Prostate gland (tissue), 2 donors: Measurements from ENCODE around the gene PUSL1. TPM values are rescaled to one million over a fixed set of nuclear protein-coding genes. Genes with fewer than 3 reads are reported as not detected.
A peak's percentile ranks its signal among the peaks of the same experiment; 100 is the strongest.

Source experiments
- DNase-seq: peaks from one replicate; pipeline ENCODE4 v3.0.0-alpha.2; 2019; ENCODE audit warnings: low spot score
- H3K27ac ChIP-seq, 2 donors: fragments of 200-600 bp; sonication (generic); 2 replicates each; pipeline ENCODE4 v1.5.1; 2017 to 2019
- H3K27me3 ChIP-seq: fragments of 200-600 bp; sonication (generic); replicated peaks from 2 replicates; pipeline ENCODE4 v1.5.1; 2019; ENCODE audit not compliant: insufficient read depth
- H3K36me3 ChIP-seq, 2 donors: fragments of 200-600 bp; sonication (generic); 1 replicate in 1 of 2; 2 replicates in 1 of 2; pipeline versions ENCODE4 v1.5.1 to v1.8.1; 2017 to 2019
- H3K4me1 ChIP-seq: fragments of 200-600 bp; sonication (generic); replicated peaks from 2 replicates; pipeline ENCODE4 v1.5.1; 2019
- H3K4me3 ChIP-seq, 2 donors: fragments of 200-600 bp; sonication (generic); 2 replicates each; pipeline ENCODE4 v1.5.1; 2017 to 2019
- H3K9me3 ChIP-seq: fragments of 200-600 bp; sonication (generic); 2 replicates; pipeline ENCODE4 v1.5.1; 2017
- CTCF ChIP-seq, 4 experiments: fragments of 200-600 bp in 2 of 4; fragments of 450-650 bp in 2 of 4; sonication (generic) in 2 of 4; IDR thresholded peaks; 1 replicate in 3 of 4; 2 replicates in 1 of 4; pipeline ENCODE4 v1.5.1; 2016 to 2019; ENCODE audit warnings: antibody characterized with exemption in 4 of 4, mild to moderate bottlenecking in 2 of 4, moderate library complexity in 2 of 4
- POLR2A ChIP-seq: fragments of 450-650 bp; IDR thresholded peaks from one replicate; pipeline ENCODE4 v1.6.1; 2016; ENCODE audit warnings: antibody characterized with exemption, mild to moderate bottlenecking
- POLR2AphosphoS5 ChIP-seq: sonication (generic); formaldehyde crosslinking; IDR thresholded peaks from one replicate; pipeline ENCODE4 v1.6.1; 2017; ENCODE audit warnings: antibody characterized with exemption
- WGBS: methylation state at CpG from one replicate; pipeline ENCODE4 v1.1.5; 2018; 5-methylcytosine and 5-hydroxymethylcytosine counted together
- intact Hi-C: fragments of 100-400 bp; cut with DNase I; formaldehyde crosslinking; loops from one replicate; pipeline ENCODE4 v1.14.2; 2022
- total RNA-seq, 2 donors: library from RNA; depleted of rRNA; stranded (reverse); fragments of >200 nt; gene quantifications; one replicate each; pipeline ENCODE4 v1.1.0, GENCODE V29; 2016

The PUSL1 gene
- total RNA-seq, 2 donors from 2014 or later, result 30.6 to 36.9 TPM

GRCh38 chr1:1267488-1268283, 40.7 kb upstream of the PUSL1 start:
- TF ChIP-seq POLR2A, result no peak
- no peak for TF ChIP-seq POLR2AphosphoS5
- no peak for TF ChIP-seq CTCF (IDR thresholded peaks at IDR 0.05)
- H3K4me3 ChIP-seq, result no peak overlapping the region
- H3K9me3 ChIP-seq, result no peaks in the 10 kb centered on the region
- 92% methylated on average over 39 of the region's 39 CpGs for WGBS
- intact Hi-C loops, result no loop called here
- no peak overlapping the region for H3K27ac ChIP-seq
- H3K4me1 ChIP-seq, result peaks cover 21% of the 10 kb centered on the region
- no peaks in the 10 kb centered on the region for H3K27me3 ChIP-seq
- peaks cover 0 to 2% of the 10 kb centered on the region in 2 donors for H3K36me3 ChIP-seq
- no peak for DNase-seq

- intact Hi-C loops, result no loop called here
- TF ChIP-seq POLR2A, result no peak
- no peak for TF ChIP-seq POLR2AphosphoS5
- no peak for TF ChIP-seq CTCF (IDR thresholded peaks at IDR 0.05)
- WGBS, result 95% methylated on average over 13 of the region's 13 CpGs
- Histone ChIP-seq H3K27ac (no peak overlapping the region), H3K36me3 (no peaks in the 10 kb centered on the region), H3K27me3 (no peaks in the 10 kb centered on the region), H3K9me3 (no peaks in the 10 kb centered on the region), H3K4me3 (no peak overlapping the region), H3K4me1 (peaks cover 22% of the 10 kb centered on the region)
- DNase-seq, result no peak
Measured at GRCh38 chr1:1268284-1268682, 40.1 kb upstream of the PUSL1 start.

- peaks cover 22% of the 10 kb centered on the region for H3K4me1 ChIP-seq
- no peaks in the 10 kb centered on the region for H3K36me3 ChIP-seq
- H3K27me3 ChIP-seq, result no peaks in the 10 kb centered on the region
- H3K4me3 ChIP-seq, result no peak overlapping the region
- no peak for DNase-seq
- intact Hi-C loops, result no loop called here
- no peak overlapping the region for H3K27ac ChIP-seq
- no peak for TF ChIP-seq POLR2A
- no peak for TF ChIP-seq CTCF (IDR thresholded peaks at IDR 0.05)
- TF ChIP-seq POLR2AphosphoS5, result no peak
- 70% methylated on average over 7 of the region's 7 CpGs for WGBS
- H3K9me3 ChIP-seq, result no peaks in the 10 kb centered on the region
Measured at GRCh38 chr1:1270813-1271212, 37.6 kb upstream of the PUSL1 start.

GRCh38 chr1:1272341-1273208, 35.8 kb upstream of the PUSL1 start:
- Histone ChIP-seq H3K27ac (peak overlapping the region; percentile 71 to 75), H3K9me3 (no peaks in the 10 kb centered on the region), H3K36me3 (no peaks in the 10 kb centered on the region), H3K4me1 (peaks cover 22% of the 10 kb centered on the region), H3K4me3 (peak overlapping the region; percentile 91 to 99), H3K27me3 (no peaks in the 10 kb centered on the region)
- intact Hi-C loops, result no loop called here
- DNase-seq, result no peak
- no peak for TF ChIP-seq CTCF (IDR thresholded peaks at IDR 0.05)
- no peak for TF ChIP-seq POLR2AphosphoS5
- no peak for TF ChIP-seq POLR2A
- WGBS, result 30% methylated on average over 43 of the region's 43 CpGs
